Neural cell (in vitro differentiated cells): Measurements from ENCODE around the gene PRKG1. TPM values are rescaled to one million over a fixed set of nuclear protein-coding genes. Genes with fewer than 3 reads are reported as not detected.

Experiments
- H2AFZ ChIP-seq: fragments of 200-600, 300-800 bp; sonication (generic), shearing (Covaris generic); 2 replicates; pipeline ENCODE4 v1.6.0; 2014; ENCODE audit warnings: low read depth, mild to moderate bottlenecking, antibody characterized with exemption, low read length, moderate library complexity
- H3F3A ChIP-seq: fragments of 200-600 bp; shearing (Covaris generic); 2 replicates; pipeline ENCODE4 v1.6.1; 2016; ENCODE audit warnings: mild to moderate bottlenecking, moderate library complexity, mixed read lengths, antibody characterized with exemption, low read length; ENCODE audit not compliant: insufficient read depth, poor library complexity, severe bottlenecking
- H3K27ac ChIP-seq: fragments of 200-600, 300-800 bp; sonication (generic), shearing (Covaris generic); 2 replicates; pipeline ENCODE4 v1.5.1; 2014; ENCODE audit warnings: mild to moderate bottlenecking, low read length, moderate library complexity
- H3K27me3 ChIP-seq: fragments of 300-800, 200-600 bp; sonication (generic), shearing (Covaris generic); 2 replicates; pipeline ENCODE4 v1.6.0; 2014; ENCODE audit warnings: mild to moderate bottlenecking, low read depth, low read length, moderate library complexity; ENCODE audit not compliant: insufficient read depth
- H3K36me3 ChIP-seq: fragments of 300-800, 200-600 bp; sonication (generic), shearing (Covaris generic); 2 replicates; pipeline ENCODE4 v1.5.1; 2014; ENCODE audit warnings: mild to moderate bottlenecking, antibody characterized with exemption, low read length, moderate library complexity; ENCODE audit not compliant: insufficient read depth
- H3K4me2 ChIP-seq: fragments of 300-800, 200-600 bp; sonication (generic), shearing (Covaris generic); 2 replicates; pipeline ENCODE4 v1.6.0; 2014; ENCODE audit warnings: mild to moderate bottlenecking, low read length
- H3K4me3 ChIP-seq: fragments of 300-800, 200-600 bp; sonication (generic), shearing (Covaris generic); 2 replicates; pipeline ENCODE4 v1.5.1; 2014; ENCODE audit warnings: mild to moderate bottlenecking, low read length, moderate library complexity
- H3K79me2 ChIP-seq: fragments of 200-600 bp; shearing (Covaris generic); replicated peaks from 2 replicates; pipeline ENCODE4 v1.6.0; 2014; ENCODE audit warnings: mild to moderate bottlenecking, low read length, moderate library complexity; ENCODE audit not compliant: insufficient read depth
- H3K9ac ChIP-seq: fragments of 300-800, 200-600 bp; sonication (generic), shearing (Covaris generic); 2 replicates; pipeline ENCODE4 v1.6.1; 2016; ENCODE audit warnings: mild to moderate bottlenecking, low read length, mixed read lengths
- H3K9me2 ChIP-seq: fragments of 200-600 bp; shearing (Covaris generic); 2 replicates; pipeline ENCODE4 v1.6.1; 2016; ENCODE audit warnings: mild to moderate bottlenecking, low read length, mixed read lengths; ENCODE audit not compliant: insufficient read depth
- H3K9me3 ChIP-seq: fragments of 200-600, 300-800 bp; sonication (generic), shearing (Covaris generic); 2 replicates; pipeline ENCODE4 v1.6.1; 2016; ENCODE audit warnings: mild to moderate bottlenecking, mixed run types, low read length, moderate library complexity, mixed read lengths
- H4K20me1 ChIP-seq: fragments of 200-600 bp; shearing (Covaris generic); 2 replicates; pipeline ENCODE4 v1.6.1; 2016; ENCODE audit warnings: mild to moderate bottlenecking, mixed run types; ENCODE audit not compliant: insufficient read depth
- CTCF ChIP-seq: fragments of 450-650 bp; IDR thresholded peaks from 2 replicates; pipeline ENCODE4 v1.5.1; 2014; ENCODE audit warnings: antibody characterized with exemption, mild to moderate bottlenecking, moderate library complexity; ENCODE audit not compliant: poor library complexity, severe bottlenecking
- EP300 ChIP-seq: fragments of 450-650 bp; conservative IDR thresholded peaks from 2 replicates; pipeline ENCODE4 v1.6.1; 2014; ENCODE audit warnings: antibody characterized with exemption, mild to moderate bottlenecking, moderate library complexity; ENCODE audit not compliant: poor library complexity, severe bottlenecking
- EZH2 ChIP-seq: fragments of 200-600, 300-800 bp; shearing (Covaris generic), sonication (generic); IDR thresholded peaks from 2 replicates; pipeline ENCODE4 v1.6.1; 2014; ENCODE audit warnings: antibody characterized with exemption, low read length, borderline replicate concordance, mild to moderate bottlenecking; ENCODE audit not compliant: insufficient read depth, poor library complexity, severe bottlenecking
- MXI1 ChIP-seq: fragments of 450-650 bp; conservative IDR thresholded peaks from 2 replicates; pipeline ENCODE4 v1.6.1; 2014; ENCODE audit warnings: antibody characterized with exemption, mild to moderate bottlenecking; ENCODE audit not compliant: poor library complexity, severe bottlenecking
- POLR2AphosphoS5 ChIP-seq: IDR thresholded peaks from 2 replicates; pipeline ENCODE4 v1.6.1; 2012
- RAD21 ChIP-seq: fragments of 450-650 bp; conservative IDR thresholded peaks from 2 replicates; pipeline ENCODE4 v1.6.1; 2014; ENCODE audit warnings: antibody characterized with exemption, mild to moderate bottlenecking, moderate library complexity
- SMC3 ChIP-seq: fragments of 450-650 bp; conservative IDR thresholded peaks from 2 replicates; pipeline ENCODE4 v1.6.1; 2014; ENCODE audit warnings: antibody characterized with exemption, mild to moderate bottlenecking, moderate library complexity; ENCODE audit not compliant: poor library complexity
- TAF1 ChIP-seq: IDR thresholded peaks from 2 replicates; pipeline ENCODE4 v1.6.1; 2012; ENCODE audit warnings: low read depth
- polyA plus RNA-seq: library from polyadenylated mRNA; depleted of rRNA; stranded (reverse); fragments of >200 nt; gene quantifications from 2 replicates; pipeline ENCODE4 v1.2.3, GENCODE V29; 2014
- TF ChIP-seq, protein P1 (sequence below): IDR thresholded peaks from 2 replicates; pipeline ENCODE4 v1.6.1; 2012; ENCODE audit warnings: borderline replicate concordance

The PRKG1 gene
- polyA plus RNA-seq, 1 donor from 2014 or later, result 2.2 TPM

DNA sequence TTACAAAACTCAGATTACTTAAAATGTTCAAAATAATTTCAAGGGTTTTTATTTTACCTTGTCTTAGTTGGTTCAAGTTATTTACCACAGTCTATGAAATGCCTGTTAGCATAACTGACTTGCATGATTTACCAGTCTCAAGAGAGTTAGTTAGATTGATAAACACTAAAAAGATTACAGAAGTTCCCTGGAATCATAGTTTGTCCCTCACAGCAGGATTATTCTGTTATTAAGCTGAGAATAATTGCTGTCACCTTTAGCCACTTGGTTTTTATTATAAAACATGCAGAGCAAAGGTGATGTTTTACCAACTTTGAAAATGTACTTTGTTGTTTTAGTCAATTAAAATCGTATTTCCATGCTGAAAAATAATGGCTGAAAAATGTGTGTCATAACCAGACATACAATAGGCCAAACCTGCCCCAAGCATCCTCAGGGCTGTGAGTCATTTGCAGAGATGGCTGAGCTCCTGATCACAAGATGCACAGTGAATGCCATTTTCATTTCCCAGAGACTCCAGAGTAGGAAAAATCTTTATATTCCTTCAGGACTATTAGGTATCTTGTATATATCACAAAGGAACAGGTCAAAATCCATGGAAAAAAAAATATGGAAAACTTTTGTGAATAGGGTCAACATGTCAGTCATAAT is 1152.0 kb downstream of the PRKG1 start:
- H2AFZ ChIP-seq, result no peak overlapping the region
- no peak overlapping the region for H3K4me2 ChIP-seq
- H3K9me3 ChIP-seq, result no peaks in the 10 kb centered on the region
- no peaks in the 10 kb centered on the region for H4K20me1 ChIP-seq
- H3K27ac ChIP-seq, result no peak overlapping the region
- TF ChIP-seq TAF1 (no peak), MXI1 (no peak)
- TF ChIP-seq, protein P1, sequence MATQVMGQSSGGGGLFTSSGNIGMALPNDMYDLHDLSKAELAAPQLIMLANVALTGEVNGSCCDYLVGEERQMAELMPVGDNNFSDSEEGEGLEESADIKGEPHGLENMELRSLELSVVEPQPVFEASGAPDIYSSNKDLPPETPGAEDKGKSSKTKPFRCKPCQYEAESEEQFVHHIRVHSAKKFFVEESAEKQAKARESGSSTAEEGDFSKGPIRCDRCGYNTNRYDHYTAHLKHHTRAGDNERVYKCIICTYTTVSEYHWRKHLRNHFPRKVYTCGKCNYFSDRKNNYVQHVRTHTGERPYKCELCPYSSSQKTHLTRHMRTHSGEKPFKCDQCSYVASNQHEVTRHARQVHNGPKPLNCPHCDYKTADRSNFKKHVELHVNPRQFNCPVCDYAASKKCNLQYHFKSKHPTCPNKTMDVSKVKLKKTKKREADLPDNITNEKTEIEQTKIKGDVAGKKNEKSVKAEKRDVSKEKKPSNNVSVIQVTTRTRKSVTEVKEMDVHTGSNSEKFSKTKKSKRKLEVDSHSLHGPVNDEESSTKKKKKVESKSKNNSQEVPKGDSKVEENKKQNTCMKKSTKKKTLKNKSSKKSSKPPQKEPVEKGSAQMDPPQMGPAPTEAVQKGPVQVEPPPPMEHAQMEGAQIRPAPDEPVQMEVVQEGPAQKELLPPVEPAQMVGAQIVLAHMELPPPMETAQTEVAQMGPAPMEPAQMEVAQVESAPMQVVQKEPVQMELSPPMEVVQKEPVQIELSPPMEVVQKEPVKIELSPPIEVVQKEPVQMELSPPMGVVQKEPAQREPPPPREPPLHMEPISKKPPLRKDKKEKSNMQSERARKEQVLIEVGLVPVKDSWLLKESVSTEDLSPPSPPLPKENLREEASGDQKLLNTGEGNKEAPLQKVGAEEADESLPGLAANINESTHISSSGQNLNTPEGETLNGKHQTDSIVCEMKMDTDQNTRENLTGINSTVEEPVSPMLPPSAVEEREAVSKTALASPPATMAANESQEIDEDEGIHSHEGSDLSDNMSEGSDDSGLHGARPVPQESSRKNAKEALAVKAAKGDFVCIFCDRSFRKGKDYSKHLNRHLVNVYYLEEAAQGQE, result no peak
- no peaks in the 10 kb centered on the region for H3K9me2 ChIP-seq
- H3K27me3 ChIP-seq, result no peaks in the 10 kb centered on the region
- no peak overlapping the region for H3K9ac ChIP-seq
- no peak overlapping the region for H3K4me3 ChIP-seq
- no peaks in the 10 kb centered on the region for H3K79me2 ChIP-seq
- H3F3A ChIP-seq, result no peaks in the 10 kb centered on the region
- H3K36me3 ChIP-seq, result no peaks in the 10 kb centered on the region

DNA sequence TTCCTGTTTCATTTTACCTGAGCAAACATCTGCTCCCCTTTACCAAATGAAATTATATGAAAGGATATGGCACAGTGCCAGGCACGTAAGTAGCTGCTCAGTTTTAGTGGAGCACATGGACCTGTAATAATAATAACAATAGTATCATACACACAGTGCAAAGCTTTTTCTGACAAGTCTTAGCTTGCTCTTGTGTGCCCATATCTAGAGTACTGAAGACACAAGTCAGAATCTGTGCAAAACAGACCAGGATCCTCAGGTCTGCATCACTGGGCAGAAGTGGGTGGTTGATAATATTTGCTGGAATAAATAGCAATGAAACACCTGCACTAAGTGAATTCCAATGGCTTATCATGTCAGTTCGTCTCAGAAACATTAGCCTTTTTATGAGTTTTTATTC is 1154.3 kb downstream of the PRKG1 start:
- Histone ChIP-seq H3K27ac (no peak overlapping the region), H3K9me2 (no peaks in the 10 kb centered on the region), H3F3A (no peaks in the 10 kb centered on the region), H3K79me2 (no peaks in the 10 kb centered on the region), H3K9ac (no peak overlapping the region), H3K4me3 (no peak overlapping the region), H3K36me3 (no peaks in the 10 kb centered on the region), H3K4me2 (no peak overlapping the region), H4K20me1 (no peaks in the 10 kb centered on the region), H3K9me3 (no peaks in the 10 kb centered on the region), H2AFZ (no peak overlapping the region), H3K27me3 (no peaks in the 10 kb centered on the region)
- no peak for TF ChIP-seq EP300
- no peak for TF ChIP-seq MXI1
- TF ChIP-seq RAD21, result no peak
- no peak for TF ChIP-seq SMC3
- TF ChIP-seq, protein P1, result no peak
- TF ChIP-seq CTCF, result no peak
- no peak for TF ChIP-seq POLR2AphosphoS5
- TF ChIP-seq EZH2, result no peak
- TF ChIP-seq TAF1, result no peak
